Measurements from ENCODE around the gene ICOSLG.
"Not testable (repeated sequence)": the region's sequence is repeated elsewhere in the genome, so short reads cannot be mapped to it uniquely, and the experiment has no call there.

Gene ICOSLG

DNA sequence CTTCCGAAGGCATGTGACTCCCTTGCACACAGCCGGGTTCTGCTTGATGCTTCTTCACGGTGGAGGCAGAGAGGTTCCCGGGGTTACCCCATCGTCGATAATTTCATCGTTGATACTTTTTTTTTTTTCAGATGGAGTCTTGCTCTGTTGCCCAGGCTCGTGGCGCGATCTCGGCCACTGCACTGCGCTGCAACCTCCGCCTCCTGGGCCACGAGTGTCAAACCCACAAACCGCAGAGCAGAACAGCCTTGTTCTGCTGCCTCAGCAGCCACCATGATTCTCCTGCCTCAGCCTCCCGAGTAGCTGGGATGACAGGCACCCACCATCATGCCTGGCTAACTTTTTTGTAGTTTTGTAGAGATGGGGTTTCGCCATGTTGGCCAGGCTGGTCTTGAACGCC, 20.1 kb downstream of the ICOSLG start:
- not testable (repeated sequence) for DNase-seq

DNA sequence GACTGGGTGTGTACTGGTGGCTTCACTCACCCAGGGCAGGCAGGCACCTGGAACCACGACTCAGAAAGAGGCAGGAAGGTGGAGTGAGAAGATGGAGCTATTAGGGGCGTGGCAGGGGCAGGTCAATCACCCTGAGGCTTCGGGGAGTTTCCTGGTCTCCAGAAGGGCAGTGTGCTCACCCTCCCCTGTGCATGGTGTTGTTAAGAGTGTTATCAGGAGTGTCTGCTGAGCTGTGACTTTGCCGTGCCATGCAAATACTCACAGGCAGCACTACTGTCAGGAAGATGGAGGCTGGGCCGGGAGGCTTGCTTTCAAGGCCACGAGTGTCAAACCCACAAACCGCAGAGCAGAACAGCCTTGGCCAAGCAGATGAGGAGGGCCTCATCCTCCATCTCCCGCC, 22.3 kb downstream of the ICOSLG start:
- not testable (repeated sequence) for DNase-seq

DNA sequence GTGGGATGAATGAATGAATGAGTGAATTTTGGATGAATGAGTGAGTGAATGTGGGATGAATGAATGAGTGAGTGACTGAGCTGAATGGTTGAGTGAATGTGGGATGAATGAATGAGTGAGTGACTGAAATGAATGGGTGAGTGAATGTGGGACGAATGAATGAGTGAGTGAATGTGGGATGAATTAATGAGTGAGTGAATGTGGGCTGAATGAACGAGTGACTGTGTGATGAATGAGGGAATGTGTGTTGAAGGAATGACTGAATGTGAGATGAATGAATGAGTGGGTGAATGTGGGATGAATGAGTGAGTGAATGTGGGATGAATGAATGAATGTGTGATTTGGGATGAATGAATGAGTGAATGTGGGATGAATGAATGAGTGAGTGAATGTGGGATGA, 28.8 kb downstream of the ICOSLG start:
- not testable (repeated sequence) for DNase-seq

DNA sequence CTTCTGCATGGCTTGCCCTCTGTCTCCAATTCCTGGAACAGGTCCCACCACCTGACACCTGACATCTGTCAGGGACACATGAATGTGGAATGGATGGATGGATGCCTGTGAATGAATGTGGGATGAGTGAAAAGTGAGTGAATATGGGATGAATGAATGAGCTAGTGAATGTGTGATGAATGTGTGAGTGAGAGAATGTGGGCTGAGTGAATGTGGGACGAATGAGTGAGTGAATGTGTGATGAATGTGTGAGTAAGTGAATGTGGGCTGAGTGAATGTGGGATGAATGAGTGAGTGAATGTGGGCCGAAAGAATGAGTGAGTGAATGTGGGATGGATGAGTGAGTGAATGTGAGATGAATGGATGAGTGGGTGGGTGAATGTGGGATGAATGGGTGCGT, 29.2 kb downstream of the ICOSLG start:
- DNase-seq: not testable (repeated sequence)

DNA sequence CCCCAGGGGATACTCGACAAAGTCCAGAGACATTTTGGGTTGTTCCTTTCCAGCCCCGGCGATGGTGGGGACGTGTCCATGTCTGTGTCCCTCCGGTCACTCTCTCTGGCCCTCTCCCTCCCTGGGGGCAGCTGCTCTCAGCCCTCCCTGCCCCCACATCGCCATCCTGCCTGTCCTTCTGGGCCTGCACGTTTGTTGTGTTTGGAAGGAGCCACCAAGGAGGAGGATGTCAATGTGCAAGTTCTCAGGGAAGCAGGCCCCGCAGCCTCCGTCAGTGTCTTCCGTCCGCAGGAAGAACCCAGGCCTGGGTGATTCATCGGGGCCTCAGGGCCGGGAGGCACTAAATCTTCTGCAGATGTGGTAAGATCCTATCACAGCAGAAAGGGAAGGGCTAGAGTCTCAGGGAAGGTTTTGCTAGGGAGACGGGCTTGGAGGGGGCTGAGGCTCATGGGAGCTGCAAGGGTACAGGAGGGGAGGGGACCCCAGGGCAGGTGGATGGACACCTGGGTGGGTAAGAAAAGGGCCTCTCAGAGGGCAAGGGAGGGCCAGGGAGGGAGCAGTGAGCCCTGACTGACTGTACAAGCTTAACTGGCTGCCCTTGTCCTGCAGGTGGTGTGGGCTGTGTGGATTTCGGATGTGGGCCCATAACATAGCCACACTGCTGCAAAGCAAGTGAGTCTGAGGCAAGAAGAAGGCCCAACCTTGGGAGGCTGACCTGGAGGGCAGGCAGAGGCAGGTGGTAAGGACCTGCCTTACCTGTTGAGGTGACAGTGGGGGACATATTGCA, 32.7 kb downstream of the ICOSLG start:
- DNase-seq: not testable (repeated sequence)

DNA sequence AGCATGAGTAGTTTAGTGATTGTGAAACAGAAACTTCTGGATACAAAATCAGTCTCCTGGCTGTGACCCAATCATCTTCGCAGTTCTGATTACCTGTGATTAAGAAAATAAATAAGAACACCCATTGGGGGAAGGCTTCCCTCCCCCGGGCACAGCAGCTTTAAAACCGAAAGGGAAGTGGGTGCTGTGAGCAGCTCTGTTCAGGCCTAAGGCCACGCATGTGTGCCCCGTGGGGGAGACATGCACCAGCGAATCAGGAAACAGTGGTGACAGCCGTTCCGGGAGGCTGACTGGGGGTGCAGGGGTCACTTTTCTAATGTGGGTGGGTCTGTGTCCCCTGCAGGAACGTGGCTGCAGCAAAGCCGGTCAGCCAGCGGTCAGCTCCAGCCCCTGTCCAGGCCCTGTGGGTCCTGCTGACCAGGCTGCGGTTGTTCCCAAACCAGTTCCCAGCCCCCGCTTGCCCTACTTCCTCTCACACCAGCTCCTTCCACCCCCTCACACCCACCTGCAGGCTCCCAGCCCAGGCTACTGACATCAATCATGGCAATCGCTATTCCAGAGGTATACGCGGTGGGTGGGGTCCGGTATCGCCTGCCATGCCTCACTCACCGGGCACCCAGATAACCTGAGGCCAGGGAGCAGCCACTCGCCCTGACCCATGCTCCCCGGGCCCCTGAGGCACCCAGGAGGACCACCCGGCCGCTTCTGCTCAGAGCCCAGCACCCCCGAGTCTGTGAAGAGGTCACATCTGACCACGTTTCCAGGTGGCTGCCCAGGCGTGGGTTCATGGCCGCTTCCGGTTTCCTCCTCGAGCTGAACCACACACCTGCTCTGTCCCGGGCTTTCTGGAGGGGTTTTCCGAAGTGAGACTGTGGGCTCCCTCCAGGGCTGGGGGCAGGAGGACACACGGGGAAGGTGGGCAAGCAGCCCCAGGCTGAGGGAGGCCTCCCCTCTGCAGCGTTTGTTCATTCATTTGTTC, 33.8 kb downstream of the ICOSLG start:
- DNase-seq: not testable (repeated sequence)

DNA sequence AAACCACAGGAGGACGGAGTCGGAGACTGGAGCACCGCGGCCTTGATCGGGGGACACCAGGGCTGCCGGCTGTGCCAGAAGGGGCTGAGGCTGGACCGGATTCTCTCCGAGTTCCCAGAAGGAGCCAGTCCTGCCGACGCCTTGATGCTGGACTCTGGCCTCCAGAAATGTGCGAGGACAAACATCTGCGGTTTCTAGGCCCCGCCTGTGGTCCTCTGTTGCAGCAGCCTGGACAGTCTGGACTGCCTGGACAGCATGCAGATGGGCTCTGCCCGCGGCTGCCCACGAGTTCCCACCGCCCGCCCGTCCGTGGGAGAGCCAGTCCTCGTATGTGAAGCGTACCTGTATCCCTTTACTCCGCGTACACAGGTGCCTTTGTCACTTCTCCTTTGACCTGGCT, 34.6 kb downstream of the ICOSLG start:
- not testable (repeated sequence) for DNase-seq

DNA sequence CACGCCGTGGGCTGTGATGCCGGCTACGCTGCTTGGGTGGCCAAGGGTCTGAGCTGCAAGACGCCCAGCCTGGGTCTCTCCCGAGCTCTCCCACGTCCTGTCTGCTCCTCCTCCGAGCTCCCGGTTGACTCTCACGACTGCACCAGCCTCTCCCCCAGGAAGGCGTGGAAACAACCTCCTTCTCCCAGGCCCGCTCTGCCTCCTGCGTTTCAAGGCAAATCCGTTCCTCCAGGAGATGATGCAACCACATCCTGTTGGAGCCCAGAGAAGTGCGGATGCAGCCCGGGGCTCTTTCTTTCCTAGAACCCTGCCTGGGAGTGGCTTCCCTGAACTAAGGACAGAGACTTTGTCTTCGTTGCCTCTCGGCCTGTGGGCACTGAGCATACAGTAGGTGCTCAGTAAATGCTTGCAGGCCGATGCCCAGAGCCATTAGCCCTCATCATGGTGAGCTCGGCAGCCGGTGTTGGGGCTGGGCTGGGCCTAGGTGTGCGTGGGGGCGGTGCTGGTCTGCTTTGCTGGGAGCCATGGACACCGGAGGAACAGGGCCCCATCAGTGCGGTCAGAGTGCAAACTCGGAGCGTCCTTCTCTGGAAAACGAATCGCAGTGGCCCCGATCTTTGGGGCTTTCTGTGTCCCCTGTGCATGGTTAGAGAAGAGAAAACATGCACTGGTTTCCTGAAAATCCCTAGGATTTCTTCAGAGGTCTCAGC, 38.0 kb downstream of the ICOSLG start:
- not testable (repeated sequence) for DNase-seq

DNA sequence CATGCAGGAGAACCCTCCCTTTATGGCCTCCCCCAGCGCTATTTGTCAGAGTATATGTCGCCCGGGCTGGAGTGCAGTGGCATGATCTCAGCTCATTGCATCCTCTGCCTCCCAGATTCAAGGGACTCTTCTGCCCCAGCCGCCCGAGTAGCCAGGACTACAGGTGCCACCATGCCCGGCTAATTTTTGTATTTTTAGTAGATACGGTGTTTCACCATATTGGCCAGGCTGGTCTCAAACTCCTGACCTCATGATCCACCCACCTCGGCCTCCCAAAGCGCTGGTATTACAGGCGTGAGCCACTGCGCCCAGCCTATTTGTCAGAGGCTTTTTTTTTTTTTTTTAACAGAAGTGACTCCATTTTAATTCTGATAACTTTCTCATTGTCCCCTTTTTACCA, 40.7 kb downstream of the ICOSLG start:
- not testable (repeated sequence) for DNase-seq

DNA sequence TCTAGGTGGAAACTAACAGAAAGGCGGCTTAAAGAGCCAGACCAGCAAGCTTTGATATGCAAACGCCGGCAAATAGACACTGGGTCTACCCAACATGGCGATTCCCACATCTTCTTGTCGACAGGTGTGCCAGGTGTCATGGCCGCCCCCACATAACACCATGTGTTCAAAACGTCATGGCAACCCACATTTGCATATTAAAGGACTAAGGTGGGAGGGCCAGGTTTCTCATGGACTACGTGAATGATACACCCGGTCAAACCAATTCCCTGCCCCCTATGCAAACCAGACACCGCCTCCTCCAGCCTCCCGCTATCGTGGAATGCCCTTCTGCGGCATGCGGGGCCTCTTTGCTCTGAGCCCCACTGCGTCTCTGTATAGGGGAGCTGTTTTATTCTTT, 41.3 kb downstream of the ICOSLG start:
- DNase-seq: no peak

DNA sequence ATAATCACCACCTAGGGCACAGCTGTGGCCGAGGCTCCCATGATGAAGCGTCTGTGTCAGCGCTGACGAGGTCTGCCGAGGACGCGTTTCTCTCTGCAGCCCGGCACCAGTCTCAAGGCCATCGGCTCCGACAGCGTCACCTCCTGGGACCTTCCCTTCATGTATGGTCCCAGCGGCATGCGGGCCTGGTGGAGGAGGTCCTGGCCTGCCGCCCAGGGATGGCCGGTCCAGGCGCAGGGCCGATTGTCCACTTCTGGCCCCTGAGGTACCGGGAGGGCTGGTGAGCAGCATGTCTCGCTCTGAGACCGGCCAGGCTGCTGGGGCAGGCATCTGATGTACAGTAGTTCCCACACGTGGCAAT, 43.6 kb downstream of the ICOSLG start:
- not testable (repeated sequence) for DNase-seq

DNA sequence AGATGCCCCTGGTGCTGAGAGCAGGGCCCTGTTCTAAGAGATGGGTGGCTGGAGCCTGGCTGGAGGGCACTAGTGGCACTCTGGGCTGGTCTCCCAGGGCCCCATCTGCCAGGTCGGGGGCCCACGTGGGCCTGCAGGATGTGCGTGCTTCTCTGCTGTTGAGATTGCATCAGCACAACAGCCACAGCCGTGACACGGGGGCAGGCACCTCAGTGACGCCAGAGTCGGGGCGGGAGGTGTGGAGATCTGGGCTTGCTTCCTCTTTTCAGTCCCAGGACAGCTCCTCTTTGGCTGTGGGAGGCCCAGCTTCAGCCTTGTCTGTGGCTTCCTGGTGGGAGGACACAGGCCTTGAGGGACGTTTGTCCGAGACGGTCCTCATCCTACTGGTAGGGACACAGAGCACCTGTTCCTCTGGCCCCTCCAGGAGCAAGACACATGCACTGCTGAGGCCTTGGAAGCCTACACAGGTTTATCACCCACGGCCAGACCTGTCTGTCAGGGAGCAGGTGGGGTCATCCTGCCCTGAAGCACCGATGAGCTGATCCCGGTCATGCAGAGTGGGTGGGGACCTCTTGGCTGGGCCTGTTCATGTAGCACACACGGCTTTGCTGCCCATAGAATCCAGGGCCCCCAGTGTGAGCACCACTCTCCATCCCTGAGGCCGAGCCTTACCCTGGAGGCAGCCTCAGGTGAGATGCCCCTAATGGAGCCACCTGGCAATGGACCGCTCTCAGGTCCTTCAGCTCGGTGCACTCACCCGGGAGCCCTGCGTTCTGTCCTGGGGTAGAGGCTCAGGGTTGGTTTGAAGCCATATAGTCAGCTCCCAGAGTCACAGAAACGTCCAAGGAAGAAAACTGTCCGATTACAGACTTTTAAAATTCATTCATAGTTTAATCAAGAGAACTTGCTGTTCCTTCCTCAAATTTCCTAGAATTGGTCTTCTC, 44.3 kb downstream of the ICOSLG start:
- DNase-seq: peak; percentile 71

DNA sequence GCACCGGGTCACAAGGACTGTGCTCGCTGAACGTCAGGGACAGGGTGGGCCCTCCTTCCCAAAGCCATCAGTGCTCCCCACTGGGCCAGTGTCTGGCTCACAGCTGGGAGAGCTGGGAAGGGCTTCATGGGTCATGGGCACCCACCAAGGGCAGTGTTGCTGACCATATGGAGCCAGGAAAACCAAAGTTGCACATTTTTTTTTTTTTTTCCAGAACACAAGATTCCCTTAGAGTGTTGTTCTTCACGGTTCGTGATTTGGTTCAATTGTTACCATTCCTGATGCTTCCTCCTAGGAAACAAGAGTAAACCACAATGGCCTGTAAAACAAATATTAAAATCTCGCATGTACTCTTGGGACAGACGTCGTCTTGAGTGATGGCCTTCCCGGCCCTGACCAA, 45.9 kb downstream of the ICOSLG start:
- DNase-seq: not testable (repeated sequence)

DNA sequence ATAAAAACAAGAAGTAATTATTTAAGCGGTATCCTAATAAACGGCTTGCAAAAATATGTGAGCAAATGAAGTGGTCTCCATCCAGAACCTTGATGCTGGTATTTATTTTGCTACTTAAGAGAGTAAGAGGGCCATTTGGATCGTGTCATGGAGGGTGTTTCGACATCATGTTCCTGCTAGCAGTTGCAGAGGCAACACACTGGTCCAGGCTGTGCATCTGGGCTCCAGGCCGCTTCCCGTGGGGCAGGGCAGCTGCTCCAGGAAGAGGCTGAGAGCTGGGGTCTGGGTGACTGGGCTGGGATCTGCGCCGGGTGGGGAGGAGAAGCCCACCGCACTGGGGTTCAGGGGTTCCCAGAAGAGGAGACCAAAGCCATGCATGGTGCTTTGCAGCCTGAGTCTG, 46.3 kb downstream of the ICOSLG start:
- DNase-seq: not testable (repeated sequence)

DNA sequence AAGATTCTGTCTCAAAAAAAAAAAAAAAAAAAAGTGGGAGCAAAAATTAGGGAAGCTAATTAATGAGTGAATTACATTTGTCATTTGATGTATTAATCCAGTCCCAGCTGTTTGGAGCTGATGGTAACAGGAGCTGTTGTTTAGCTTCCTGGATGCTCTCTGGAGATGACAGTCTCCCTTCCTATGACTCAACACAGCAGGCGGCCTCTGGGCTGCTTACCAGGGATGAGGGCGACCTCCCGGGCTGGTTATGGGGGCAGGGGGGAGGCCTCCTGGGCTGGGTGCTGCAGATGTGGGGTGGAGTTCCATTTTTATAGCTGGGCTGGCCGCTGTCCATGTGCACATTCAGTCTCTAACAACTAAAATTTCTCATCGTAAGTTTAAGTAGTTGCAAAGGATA, 47.6 kb downstream of the ICOSLG start:
- DNase-seq: not testable (repeated sequence)

DNA sequence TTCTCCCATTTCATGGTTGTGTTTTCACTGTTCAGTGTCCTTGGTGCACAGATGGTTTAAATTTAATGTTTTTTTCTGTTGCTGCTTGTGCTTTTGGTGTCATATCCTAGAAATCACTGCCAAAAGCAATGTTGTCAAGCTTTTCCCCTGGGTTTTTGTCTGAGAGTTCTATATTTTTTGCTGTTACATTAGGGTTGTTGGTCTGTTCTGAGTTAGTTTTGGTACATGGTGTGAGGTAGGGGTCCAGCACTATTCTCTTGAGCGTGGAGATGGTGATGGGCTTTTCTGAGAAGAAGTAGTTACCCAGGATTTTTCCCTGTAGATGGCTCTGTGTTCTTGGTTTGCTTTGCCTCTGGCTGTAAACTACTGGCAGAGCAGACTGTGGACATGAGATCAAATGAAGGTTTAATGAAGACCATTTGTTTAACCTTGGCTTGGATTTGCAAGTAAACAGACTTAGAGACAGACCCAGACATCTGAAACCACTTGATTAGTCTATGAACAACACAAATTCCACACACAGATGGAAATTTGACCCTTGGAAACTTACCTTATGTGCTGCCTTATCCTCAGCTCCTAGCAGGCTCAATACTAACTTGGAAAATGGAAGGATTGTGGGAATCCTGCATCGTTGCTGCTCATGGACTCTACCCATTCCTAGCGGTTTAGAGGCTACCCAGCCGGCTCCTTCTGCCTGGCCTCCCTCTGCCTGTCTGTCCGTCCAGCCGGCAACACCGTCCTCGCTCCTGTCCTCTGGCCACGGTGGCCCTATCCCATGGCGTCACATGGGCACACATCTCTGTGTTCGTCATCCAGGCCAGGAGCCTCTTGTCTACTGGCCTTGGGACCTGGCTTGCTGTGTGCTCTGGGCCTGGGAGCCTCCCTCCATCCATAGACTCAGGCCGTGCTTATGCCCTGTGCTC, 50.1 kb downstream of the ICOSLG start:
- not testable (repeated sequence) for DNase-seq

DNA sequence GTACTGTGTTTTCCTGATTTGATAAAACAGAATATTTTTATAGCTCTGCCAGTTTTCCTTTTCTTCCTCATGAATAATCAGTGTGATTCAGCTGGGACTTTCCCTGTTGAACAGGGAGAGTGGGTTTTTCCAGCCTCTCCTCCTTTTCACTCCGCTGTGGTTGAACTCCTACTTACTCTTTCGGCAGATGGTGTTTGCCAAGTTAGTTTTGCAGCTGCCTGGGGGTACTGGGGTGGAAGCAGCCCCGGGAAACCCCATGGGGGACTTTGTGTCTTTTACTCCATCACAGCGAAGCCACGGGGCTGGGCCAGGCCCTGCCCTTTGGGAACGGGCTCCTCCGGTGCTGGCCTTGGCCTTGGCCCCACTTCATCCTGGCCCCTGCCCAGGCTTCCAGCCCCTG, 55.9 kb downstream of the ICOSLG start:
- not testable (repeated sequence) for DNase-seq

DNA sequence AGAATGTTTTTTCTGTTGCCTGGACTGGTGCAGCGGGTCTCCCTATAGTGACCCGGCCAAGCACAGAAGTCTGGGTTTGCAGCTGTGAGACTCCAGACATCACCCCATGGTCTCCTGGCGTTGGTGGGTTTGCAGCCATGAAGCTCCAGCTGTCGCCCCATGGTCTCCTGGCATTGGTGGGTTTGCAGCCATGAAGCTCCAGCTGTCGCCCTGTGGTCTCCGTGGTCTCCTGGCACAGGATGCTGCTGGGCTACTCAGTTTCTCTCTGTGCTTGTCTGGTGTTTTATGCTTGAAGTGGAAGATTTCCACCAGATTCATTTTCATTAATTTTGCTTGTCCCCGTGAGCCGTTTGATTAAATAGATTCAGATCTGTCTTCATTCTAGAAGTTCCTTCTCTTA, 58.5 kb downstream of the ICOSLG start:
- DNase-seq: not testable (repeated sequence)

DNA sequence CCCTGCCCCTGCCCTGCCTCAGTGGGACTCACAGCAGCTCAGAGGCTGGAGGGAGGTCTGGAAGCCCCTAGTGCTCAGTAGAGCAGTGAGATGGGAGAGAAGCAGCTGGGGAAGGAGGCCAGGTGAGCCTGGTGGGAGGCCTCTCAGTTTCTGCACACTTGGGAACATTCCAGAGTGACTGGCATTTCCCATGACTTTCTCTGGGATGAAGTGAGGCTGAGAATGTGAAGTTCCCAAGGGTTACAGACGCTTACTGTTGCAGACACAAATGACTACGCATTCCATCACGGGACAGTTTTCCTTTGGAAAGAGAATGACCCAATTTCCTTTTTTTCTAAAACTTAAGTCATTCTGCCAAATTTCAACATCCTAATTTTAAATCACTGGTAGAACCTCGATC, 59.2 kb downstream of the ICOSLG start:
- DNase-seq: not testable (repeated sequence)

DNA sequence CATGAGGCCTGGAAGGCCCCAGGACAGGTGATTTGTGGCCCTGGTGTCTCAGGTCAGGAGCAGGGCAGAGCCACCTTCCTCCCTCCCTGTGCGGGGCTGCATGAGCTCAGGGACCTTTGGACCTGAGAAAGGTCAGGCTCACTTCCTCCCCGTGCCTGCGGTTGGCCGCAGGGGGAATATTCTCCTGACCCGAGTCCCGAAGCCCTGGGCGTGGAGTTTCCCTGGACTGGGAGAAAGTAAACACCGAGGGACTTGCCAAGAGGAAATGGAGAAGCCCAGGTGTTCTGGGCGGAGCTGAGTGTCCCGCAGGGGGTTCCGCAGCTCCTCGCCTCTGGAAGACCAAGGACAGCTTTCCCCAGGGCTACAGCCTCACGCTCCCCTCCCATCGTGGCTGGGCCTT, 64.6 kb downstream of the ICOSLG start:
- DNase-seq: not testable (repeated sequence)

DNA sequence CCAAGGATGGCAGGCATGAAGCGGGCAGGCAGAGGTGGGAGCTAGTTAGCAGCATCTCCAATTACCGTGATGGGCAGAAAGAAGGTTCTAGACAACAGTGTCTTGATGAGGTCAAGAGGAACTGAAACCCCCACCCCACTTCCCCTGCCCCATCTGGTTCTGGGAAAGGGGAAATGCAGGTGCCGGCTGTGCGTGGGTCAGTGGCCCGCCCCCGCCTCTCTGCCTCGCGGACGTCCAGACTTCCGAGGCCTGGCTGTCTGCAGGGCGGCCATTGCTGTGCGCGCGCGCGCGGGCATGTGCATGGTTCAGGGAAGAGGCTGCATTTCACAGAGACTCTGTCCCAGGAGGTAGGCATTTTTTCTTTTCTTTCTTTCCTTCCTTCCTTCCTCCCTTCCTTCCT, 65.6 kb downstream of the ICOSLG start:
- not testable (repeated sequence) for DNase-seq

Measured in activated CD4-positive, alpha-beta T cell treated with anti-CD3 and anti-CD28 coated beads, Interleukin-2, Interleukin-6, amounts not matched to agents 100 ng/mL and 50 ng/mL, durations not matched to agents 16 hours and 8 hours (primary cell).